ENCODE results near the gene TP73. TPM values are rescaled to one million over a fixed set of nuclear protein-coding genes. Genes with fewer than 3 reads are reported as not detected.
A peak's percentile ranks its signal among the peaks of the same experiment; 100 is the strongest.

TP73 gene
- total and polyA plus RNA-seq, 8 donors = 0.11 to 0.51 (median 0.28) TPM

DNA sequence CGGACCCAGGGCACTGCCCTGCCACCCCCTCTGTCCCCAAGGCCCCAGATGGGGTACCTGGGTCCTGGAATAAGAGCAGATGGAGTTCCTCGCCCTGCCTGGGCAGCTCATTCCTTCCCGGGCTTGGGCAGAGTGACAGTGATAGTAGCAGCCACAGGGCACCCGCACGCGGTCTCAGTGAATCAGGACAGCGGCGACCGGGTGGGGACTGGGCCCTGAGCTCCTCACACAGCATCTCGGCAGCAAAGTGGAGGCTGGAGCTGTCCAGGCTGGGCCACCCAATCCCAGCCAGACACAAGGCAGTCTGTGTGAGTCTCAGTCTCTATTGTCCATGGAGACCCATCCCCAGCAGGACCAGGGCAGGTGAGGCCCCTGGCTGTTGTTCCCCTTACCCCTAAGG is 62.5 kb downstream of the TP73 start:
- H3K36me3 ChIP-seq = no peaks in the 10 kb centered on the region
- TF ChIP-seq, protein P1, sequence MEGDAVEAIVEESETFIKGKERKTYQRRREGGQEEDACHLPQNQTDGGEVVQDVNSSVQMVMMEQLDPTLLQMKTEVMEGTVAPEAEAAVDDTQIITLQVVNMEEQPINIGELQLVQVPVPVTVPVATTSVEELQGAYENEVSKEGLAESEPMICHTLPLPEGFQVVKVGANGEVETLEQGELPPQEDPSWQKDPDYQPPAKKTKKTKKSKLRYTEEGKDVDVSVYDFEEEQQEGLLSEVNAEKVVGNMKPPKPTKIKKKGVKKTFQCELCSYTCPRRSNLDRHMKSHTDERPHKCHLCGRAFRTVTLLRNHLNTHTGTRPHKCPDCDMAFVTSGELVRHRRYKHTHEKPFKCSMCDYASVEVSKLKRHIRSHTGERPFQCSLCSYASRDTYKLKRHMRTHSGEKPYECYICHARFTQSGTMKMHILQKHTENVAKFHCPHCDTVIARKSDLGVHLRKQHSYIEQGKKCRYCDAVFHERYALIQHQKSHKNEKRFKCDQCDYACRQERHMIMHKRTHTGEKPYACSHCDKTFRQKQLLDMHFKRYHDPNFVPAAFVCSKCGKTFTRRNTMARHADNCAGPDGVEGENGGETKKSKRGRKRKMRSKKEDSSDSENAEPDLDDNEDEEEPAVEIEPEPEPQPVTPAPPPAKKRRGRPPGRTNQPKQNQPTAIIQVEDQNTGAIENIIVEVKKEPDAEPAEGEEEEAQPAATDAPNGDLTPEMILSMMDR (IDR thresholded peaks at IDR 0.05) = no peak
- 86 to 87% methylated on average over 10 of the region's 10 CpGs for whole genome bisulfite sequencing, 2 donors
- H3K4me3 ChIP-seq = no peak overlapping the region
- no peaks in the 10 kb centered on the region for H3K27me3 ChIP-seq
- intact Hi-C loops (cut with DNase I) = no loop called here
- H3K4me1 ChIP-seq = no peaks in the 10 kb centered on the region
- FAIRE-seq = no peak
- DNase-seq = no peak
- no peak for ATAC-seq
- no peak overlapping the region for H3K27ac ChIP-seq
- H3K9me3 ChIP-seq = no peaks in the 10 kb centered on the region

DNA sequence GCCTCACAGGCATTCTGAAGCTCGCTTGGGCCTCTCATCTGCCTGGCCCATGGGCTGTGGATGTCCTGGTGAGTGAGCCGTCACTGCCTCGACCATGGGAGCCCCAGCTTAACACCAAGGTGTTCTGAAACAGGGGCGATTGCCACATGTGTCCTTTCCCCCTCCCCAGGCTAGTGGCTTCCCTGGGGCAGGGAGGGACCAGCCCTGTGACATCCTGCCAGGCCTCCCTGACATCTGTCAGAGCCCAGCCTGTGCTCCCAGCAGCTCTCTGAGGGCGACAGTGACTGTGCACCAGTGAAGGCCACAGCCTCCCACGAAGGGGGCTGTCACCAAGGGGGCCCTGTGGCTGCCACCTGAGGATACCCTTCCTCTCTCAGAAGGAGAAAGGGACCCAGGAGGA is 64.0 kb downstream of the TP73 start:
- WGBS, 2 donors = 62 to 77% methylated on average over 6 of the region's 6 CpGs
- FAIRE-seq (no peak), ATAC-seq (no peak), DNase-seq (no peak)
- Histone ChIP-seq H3K27ac (no peak overlapping the region), H3K4me3 (no peak overlapping the region), H3K27me3 (no peaks in the 10 kb centered on the region), H3K36me3 (no peaks in the 10 kb centered on the region), H3K9me3 (no peaks in the 10 kb centered on the region), H3K4me1 (no peaks in the 10 kb centered on the region)
- intact Hi-C loops (cut with DNase I) = no loop called here
- TF ChIP-seq, protein P1 (IDR thresholded peaks at IDR 0.05) = no peak

DNA sequence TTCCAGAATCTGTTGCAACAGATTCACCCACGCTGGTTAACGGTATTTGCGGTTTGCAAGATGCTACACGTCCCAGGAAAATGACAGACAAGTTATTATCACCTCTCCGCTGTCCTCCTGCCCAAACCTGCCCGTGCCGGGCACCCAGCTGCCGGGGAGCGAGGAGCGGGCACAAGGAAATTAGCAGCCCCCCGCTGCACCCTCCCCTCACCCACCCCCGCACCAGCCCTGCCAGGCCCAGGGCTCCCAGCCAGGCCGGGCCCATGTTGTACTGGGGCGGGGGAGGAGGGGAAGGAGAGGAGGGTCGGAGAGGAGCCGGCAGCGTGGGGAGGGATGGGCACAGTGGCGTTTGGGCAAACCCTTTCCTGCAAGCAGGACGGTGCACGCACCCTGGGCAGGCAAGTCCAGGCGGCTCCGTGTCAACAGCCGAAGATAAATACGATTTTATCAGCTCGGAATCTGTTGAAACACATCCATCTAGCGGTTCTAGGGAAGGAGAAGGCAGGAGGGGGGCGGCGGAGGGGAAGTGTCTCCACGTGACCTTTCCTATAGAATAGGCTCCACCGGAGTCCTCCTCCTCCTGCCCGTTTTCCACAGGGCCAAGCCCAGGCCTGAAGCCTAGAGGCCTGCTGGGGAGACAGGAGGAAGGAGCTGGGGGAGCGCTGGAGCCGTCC is 64.9 kb downstream of the TP73 start:
- Histone ChIP-seq H3K4me1 (no peaks in the 10 kb centered on the region), H3K36me3 (no peaks in the 10 kb centered on the region), H3K27me3 (no peaks in the 10 kb centered on the region), H3K9me3 (no peaks in the 10 kb centered on the region), H3K4me3 (no peak overlapping the region), H3K27ac (no peak overlapping the region)
- intact Hi-C loops (cut with DNase I) = no loop called here
- WGBS, 2 donors = 54 to 59% methylated on average over 31 to 33 of the region's 33 CpGs
- ATAC-seq (no peak), DNase-seq (no peak), FAIRE-seq (no peak)
- TF ChIP-seq, protein P1 (IDR thresholded peaks at IDR 0.05) = no peak

DNA sequence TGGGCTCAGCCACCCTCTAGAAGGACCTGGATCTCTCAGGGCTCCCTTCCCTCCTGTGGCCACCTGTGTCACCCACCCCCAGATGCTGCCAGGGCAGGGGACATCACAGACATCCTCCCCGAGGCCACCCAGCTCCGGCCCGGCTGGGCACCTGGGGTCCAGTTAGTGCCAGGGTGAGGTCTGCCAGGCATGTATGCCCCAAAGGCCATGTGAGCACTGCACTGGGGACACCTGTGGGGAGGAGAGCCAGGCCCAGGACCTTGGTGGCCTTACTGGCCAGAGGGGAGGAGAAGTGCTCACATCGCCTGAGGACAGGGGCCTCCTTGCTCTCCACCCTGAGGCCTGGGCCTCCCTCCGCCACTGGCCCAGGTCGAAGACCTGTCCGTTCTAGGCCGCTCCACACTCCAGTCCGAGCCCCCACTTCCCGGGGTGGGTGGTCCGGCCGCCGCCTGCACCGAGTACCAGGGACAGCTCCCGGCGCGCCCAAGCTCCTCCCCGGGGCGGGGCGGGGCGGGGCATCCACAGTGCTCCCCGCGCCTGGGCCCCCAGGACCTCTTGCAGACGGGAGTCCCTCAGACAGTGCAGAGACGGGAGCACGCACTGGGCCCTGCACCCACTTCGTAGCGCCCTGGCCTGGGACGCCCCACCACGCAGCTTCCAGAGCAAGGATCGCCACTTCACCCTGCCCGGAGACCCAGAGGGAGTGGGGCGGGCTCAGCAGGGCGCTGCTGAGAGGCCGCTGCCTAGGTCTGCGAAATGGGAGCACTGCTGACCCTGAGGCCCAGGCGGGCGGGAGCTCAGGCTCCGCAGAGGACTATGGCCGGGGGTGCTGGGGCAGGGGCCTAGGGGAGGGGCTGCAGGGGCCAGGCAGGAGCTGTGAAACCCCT is 65.6 kb downstream of the TP73 start:
- FAIRE-seq (no peak), DNase-seq (peak in 1 of 6 donors; percentile 69), ATAC-seq (peak in 3 of 4 donors; percentile 49 to 83 (median 52))
- Histone ChIP-seq H3K27ac (no peak overlapping the region), H3K27me3 (no peaks in the 10 kb centered on the region), H3K9me3 (no peaks in the 10 kb centered on the region), H3K4me3 (no peak overlapping the region), H3K36me3 (no peaks in the 10 kb centered on the region), H3K4me1 (no peaks in the 10 kb centered on the region)
- intact Hi-C loops (cut with DNase I) = no loop called here
- 22 to 28% methylated on average over 39 to 40 of the region's 40 CpGs for WGBS, 2 donors
- TF ChIP-seq, protein P1 (IDR thresholded peaks at IDR 0.05) = no peak

DNA sequence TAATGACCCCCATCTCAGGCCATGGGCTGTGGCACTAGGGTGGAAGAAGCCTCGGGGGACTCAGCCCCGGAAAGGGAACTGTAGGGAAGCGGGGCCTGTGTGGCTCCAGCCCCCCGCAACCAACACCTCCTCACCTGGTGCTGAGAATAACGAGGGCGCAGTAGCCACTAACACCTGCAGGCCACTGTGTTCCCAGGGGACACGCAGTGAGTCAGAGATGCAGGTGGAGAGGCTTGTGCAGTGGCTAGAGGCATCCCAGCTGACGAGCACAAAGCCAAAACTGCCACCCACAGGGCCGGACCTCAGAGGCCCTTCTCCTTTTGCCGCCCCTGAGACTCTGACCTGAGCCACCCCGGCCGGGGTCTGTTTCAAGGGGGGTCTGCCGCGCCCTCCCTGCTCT is 66.4 kb downstream of the TP73 start:
- WGBS, 2 donors = 70 to 72% methylated on average over 14 of the region's 14 CpGs
- DNase-seq (no peak), ATAC-seq (no peak), FAIRE-seq (no peak)
- TF ChIP-seq, protein P1 (IDR thresholded peaks at IDR 0.05) = no peak
- Histone ChIP-seq H3K36me3 (no peaks in the 10 kb centered on the region), H3K4me3 (no peak overlapping the region), H3K4me1 (no peaks in the 10 kb centered on the region), H3K9me3 (no peaks in the 10 kb centered on the region), H3K27me3 (no peaks in the 10 kb centered on the region), H3K27ac (no peak overlapping the region)
- intact Hi-C loops (cut with DNase I) = no loop called here
